ENCODE measurements around the gene GM2A.

Gene GM2A

GRCh38 chr5:151255621-151256286 lies 2.8 kb downstream of the GM2A start:
- H3K4me3 ChIP-seq (replicated peaks; ENCODE audit: low read depth, low read length), result peak overlapping the region; percentile 89
- peak; percentile 60 for DNase-seq (ENCODE audit: extremely low read depth, insufficient read length)

GRCh38 chr5:151257731-151258181 lies 4.8 kb downstream of the GM2A start:
- DNase-seq (ENCODE audit: extremely low read depth, insufficient read length), result peak; percentile 46
- Histone ChIP-seq H3K27me3 (replicated peaks; ENCODE audit: control insufficient read depth, insufficient read depth, low read length) (no peaks in the 10 kb centered on the region), H3K36me3 (ENCODE audit: control insufficient read depth, insufficient read depth, low read length) (peaks cover 7% of the 10 kb centered on the region), H3K4me3 (replicated peaks; ENCODE audit: low read depth, low read length) (peak overlapping the region; percentile 26)
- no peak for TF ChIP-seq CTCF (IDR thresholded peaks at IDR 0.05; ENCODE audit: insufficient read depth, low read length, poor library complexity, severe bottlenecking)

More at GRCh38 chr5:151255621-151256286, 2.8 kb downstream of the GM2A start:
- H3K27me3 ChIP-seq (replicated peaks; ENCODE audit: control insufficient read depth, insufficient read depth, low read length), result no peaks in the 10 kb centered on the region
- peaks cover 3% of the 10 kb centered on the region; the same call in 1 of the 2 replicates for H3K36me3 ChIP-seq (ENCODE audit: control insufficient read depth, insufficient read depth, low read length)
- no peak for TF ChIP-seq CTCF (IDR thresholded peaks at IDR 0.05; ENCODE audit: insufficient read depth, low read length, poor library complexity, severe bottlenecking)

GRCh38 chr5:151258201-151258611 lies 5.2 kb downstream of the GM2A start:
- Histone ChIP-seq H3K4me3 (replicated peaks; ENCODE audit: low read depth, low read length) (no peak overlapping the region), H3K27me3 (replicated peaks; ENCODE audit: control insufficient read depth, insufficient read depth, low read length) (no peaks in the 10 kb centered on the region), H3K36me3 (ENCODE audit: control insufficient read depth, insufficient read depth, low read length) (peaks cover 7% of the 10 kb centered on the region)
- no peak for DNase-seq (ENCODE audit: extremely low read depth, insufficient read length)
- TF ChIP-seq CTCF (IDR thresholded peaks at IDR 0.05; ENCODE audit: insufficient read depth, low read length, poor library complexity, severe bottlenecking), result no peak

- Histone ChIP-seq H3K4me3 (replicated peaks; ENCODE audit: low read depth, low read length) (no peak overlapping the region), H3K36me3 (ENCODE audit: control insufficient read depth, insufficient read depth, low read length) (peaks cover 11% of the 10 kb centered on the region), H3K27me3 (replicated peaks; ENCODE audit: control insufficient read depth, insufficient read depth, low read length) (no peaks in the 10 kb centered on the region)
- no peak for DNase-seq (ENCODE audit: extremely low read depth, insufficient read length)
- TF ChIP-seq CTCF (IDR thresholded peaks at IDR 0.05; ENCODE audit: insufficient read depth, low read length, poor library complexity, severe bottlenecking), result no peak
These were observed 5.8 kb downstream of the GM2A start for GRCh38 chr5:151258816-151259215.

- no peaks in the 10 kb centered on the region for H3K27me3 ChIP-seq (replicated peaks; ENCODE audit: control insufficient read depth, insufficient read depth, low read length)
- H3K4me3 ChIP-seq (replicated peaks; ENCODE audit: low read depth, low read length), result no peak overlapping the region
- no peak for DNase-seq (ENCODE audit: extremely low read depth, insufficient read length)
- H3K36me3 ChIP-seq (ENCODE audit: control insufficient read depth, insufficient read depth, low read length), result peaks cover 12% of the 10 kb centered on the region
- no peak for TF ChIP-seq CTCF (IDR thresholded peaks at IDR 0.05; ENCODE audit: insufficient read depth, low read length, poor library complexity, severe bottlenecking)
These were observed 6.9 kb downstream of the GM2A start for GRCh38 chr5:151259931-151260330.

All from GM06990 (cell line).